ENCODE measurements around the gene PCNX2.
"Not testable (repeated sequence)": the region's sequence is repeated elsewhere in the genome, so short reads cannot be mapped to it uniquely, and the experiment has no call there.

Gene PCNX2

GRCh38 chr1:233227930-233228465, 67.5 kb downstream of the PCNX2 start:
- DNase-seq (ENCODE audit: low spot score) = no peak

- no peak for DNase-seq (ENCODE audit: low spot score)
These were observed 71.2 kb downstream of the PCNX2 start for GRCh38 chr1:233224311-233224710.

GRCh38 chr1:233217832-233218231, 77.7 kb downstream of the PCNX2 start:
- no peak for DNase-seq (ENCODE audit: low spot score)

DNA sequence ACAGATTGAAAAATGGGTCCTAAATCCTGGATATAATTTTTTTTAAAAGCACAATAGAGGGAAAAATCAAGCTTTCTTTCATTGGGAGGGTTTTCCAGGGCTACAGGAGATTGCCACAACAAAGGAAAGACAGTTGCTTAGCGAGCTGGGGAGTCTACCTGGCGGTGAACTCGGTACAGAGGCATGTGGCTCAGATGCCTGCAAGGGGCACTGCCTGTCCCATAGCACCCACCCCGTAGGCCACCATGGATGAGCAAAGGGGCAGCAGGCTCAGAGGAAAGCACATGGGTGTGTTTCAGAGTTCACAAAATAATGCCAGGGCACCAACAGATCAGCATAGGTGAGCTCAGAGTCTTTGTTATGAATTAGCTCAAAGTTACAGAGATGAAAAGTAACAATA, 79.5 kb downstream of the PCNX2 start:
- DNase-seq (ENCODE audit: low spot score) = no peak

DNA sequence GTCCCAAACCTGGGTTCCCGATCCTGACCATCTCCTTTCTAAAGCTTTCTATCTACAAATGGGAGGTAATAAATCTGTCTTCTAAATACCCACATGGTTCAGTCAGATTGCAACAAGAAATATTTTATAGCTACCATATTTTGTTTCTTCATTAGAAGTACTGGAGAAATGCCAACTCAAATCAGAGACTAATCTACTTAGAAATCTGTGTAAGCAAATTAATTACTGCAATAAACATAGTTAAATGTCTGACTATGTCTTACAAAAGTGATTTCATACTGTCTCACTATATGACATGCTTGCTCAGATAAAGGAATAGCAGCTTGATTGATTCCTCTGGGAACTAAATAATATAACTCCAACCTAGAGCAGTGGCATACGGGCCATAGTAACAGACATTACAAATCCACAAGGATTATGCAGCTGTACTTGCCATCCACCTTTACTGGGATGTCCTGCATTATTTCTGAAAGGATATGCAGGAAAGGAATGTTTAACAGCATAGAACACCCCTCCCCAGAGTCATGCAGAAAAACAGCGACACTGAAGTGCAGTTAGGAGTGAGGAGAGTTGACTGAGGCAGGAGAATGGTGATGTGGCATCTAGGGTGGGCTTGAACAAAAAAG, 80.3 kb downstream of the PCNX2 start:
- DNase-seq (ENCODE audit: low spot score) = no peak

GRCh38 chr1:233211595-233211994, 83.9 kb downstream of the PCNX2 start:
- no peak for DNase-seq (ENCODE audit: low spot score)

GRCh38 chr1:233211106-233211505, 84.4 kb downstream of the PCNX2 start:
- no peak for DNase-seq (ENCODE audit: low spot score)

GRCh38 chr1:233209481-233209880, 86.0 kb downstream of the PCNX2 start:
- no peak for DNase-seq (ENCODE audit: low spot score)

DNA sequence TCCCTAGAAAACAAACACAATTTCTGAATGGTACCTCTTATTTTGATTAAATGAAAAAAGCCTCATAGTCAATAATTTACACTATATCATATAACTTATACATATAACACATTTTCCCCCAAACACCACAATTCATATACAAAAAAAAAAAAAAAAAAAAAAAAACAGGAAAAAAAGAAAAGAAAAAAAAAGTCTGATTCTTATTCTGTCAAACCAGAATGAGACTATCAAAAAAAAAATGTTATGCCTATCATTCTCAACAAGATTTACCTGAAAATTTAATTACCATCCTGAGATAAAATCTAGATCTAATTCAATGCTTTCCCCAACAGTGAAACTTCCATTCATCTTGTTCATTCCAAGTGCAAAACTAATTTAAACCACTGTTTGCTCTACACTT, 86.8 kb downstream of the PCNX2 start:
- no peak for DNase-seq (ENCODE audit: low spot score)

GRCh38 chr1:233197940-233198339, 97.6 kb downstream of the PCNX2 start:
- no peak for DNase-seq (ENCODE audit: low spot score)

DNA sequence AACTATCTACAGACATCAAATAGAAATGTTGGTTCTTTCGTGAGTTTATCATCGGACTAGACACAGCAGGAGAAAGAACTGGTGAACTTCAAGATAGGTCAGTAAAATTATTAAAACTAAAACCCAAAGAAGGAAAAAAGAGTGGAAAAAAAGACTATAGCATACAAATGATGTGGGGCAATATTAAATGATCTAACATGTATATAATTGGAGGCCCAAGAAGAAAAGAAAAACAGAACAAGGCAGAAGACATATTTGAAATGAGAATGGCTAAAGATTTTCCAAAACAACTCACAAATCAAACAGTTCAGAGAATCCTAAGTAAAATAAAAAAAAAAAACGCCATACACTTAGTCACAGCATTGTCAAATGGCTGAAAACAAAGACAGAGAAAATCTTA, 101.8 kb downstream of the PCNX2 start:
- DNase-seq (ENCODE audit: low spot score) = no peak

DNA sequence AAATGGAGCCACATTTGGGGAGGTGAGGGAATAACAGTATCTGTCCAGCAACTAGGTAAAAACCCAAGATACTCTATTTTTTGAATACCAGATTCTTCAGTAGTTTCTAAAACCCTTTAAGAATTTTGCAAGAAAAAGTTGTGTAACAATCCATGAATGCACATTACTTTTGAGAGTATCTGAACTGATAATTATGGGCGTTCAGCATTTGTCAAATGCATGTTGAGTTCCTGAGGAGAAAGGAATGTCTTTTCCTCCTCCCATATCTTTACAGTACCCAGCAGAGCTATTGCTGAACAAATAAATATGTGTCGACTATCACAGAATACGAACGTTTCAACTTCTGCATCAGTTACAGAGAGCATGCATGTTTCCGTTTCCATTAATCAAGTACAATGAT, 104.5 kb downstream of the PCNX2 start:
- DNase-seq (ENCODE audit: low spot score) = no peak

DNA sequence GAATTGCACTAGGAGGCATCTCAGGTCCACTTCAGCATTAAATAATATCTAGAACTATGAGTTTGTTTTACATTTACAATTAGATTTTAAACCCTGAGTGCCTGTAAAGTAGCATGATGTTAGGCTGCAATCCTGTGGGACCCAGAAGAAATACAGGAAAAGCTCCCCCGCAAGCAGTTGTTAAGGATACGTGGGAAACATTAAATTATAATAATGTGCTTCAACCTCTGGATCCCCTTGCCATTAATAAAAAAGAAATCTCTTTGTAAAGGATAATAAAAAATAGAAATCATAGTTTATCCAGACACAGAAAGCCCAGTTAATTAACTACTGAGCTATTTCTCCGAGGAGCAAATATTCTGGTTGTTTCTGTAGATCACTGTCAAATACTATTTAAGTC, 106.0 kb downstream of the PCNX2 start:
- no peak for DNase-seq (ENCODE audit: low spot score)

- no peak for DNase-seq (ENCODE audit: low spot score)
These were observed 107.5 kb downstream of the PCNX2 start for GRCh38 chr1:233188061-233188460.

GRCh38 chr1:233183226-233184020, 112.1 kb downstream of the PCNX2 start:
- DNase-seq (ENCODE audit: low spot score) = no peak

DNA sequence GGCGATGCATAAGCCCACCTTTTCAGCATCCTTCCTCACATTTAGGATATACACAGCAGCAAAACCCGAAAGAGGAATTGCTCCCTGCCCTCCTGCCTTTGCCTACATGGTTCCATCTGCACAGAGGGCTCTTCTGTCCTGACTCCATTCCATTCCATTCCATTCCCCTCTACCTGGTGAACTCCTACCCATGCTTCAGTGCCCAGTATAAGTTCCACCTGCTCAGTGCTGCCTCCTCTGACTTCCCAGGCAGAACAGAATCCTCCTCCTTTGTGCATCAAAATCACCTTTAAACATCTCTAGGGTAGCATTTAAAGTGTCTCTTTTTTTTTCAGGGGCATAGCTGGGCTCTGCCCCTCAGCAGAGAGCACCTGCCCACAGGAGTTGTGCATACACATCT, 112.9 kb downstream of the PCNX2 start:
- no peak for DNase-seq (ENCODE audit: low spot score)

GRCh38 chr1:233180641-233181364, 114.7 kb downstream of the PCNX2 start:
- DNase-seq (ENCODE audit: low spot score) = no peak

DNA sequence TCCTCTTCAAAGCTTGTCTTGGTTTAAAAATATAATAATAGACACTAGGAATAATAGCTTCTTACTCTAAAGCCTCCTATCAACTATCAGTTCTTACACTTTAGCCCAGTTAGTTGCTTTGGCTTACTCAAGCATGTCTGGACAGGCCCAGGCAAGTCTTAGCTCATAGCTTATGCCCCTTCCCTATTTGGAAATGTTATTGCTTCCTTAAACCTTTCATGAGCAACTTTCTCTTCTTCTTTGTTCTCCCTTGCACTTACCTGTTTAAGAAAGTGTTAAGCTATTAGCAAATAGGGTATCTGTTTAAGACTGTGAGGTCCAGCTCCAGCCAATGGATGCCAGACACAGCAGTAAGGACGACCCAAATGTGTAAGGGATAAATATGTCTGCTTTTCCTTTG, 115.9 kb downstream of the PCNX2 start:
- DNase-seq (ENCODE audit: low spot score) = not testable (repeated sequence)

GRCh38 chr1:233172201-233172600, 123.3 kb downstream of the PCNX2 start:
- DNase-seq (ENCODE audit: low spot score) = peak; percentile 29

DNA sequence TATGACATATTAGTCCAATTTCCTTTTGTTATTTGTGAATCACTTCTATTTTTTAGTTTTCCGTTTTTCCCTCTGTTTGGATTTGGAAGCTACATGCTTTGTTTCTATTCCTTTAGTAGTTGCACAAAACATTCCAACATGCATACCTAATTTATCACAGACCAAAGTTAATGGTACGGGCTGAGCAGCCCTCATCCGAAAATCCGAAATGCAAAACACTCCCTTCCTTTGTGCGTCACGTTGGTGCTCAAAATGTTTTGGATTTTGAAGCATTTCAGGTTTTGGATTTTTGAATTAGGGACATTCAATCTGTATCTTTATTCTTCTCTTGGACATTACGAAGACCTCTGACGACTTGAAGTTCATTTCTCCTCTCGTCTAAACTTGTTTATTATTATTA, 124.8 kb downstream of the PCNX2 start:
- no peak for DNase-seq (ENCODE audit: low spot score)

GRCh38 chr1:233168384-233168783, 127.1 kb downstream of the PCNX2 start:
- no peak for DNase-seq (ENCODE audit: low spot score)

- DNase-seq (ENCODE audit: low spot score) = no peak
These were observed 128.6 kb downstream of the PCNX2 start for GRCh38 chr1:233166896-233167295.

DNA sequence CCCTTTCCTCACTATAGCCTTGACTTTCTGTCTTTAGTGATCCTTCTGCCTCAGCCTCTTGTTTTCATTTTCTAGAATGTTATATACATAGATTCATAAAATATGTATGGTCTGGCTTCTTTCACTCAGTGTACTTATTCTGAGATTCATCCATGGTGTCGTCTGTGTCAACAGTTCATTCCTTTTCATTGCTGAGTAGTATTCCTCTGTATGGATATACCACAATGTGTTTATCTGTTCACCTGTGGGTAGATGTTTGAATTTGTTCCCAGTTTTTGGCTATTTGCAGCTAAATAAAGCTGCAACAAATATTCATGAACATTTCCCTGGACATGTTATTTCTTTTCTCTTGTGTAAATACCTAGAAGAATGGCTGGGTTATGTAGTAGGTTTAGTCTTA, 131.8 kb downstream of the PCNX2 start:
- DNase-seq (ENCODE audit: low spot score) = no peak

Measured in HuH-7 (cell line).